Measurements from ENCODE around the gene GIGYF2.

Gene GIGYF2

GRCh38 chr2:232884549-232885263 is 187.6 kb downstream of the GIGYF2 start:
- no peak for DNase-seq

DNA sequence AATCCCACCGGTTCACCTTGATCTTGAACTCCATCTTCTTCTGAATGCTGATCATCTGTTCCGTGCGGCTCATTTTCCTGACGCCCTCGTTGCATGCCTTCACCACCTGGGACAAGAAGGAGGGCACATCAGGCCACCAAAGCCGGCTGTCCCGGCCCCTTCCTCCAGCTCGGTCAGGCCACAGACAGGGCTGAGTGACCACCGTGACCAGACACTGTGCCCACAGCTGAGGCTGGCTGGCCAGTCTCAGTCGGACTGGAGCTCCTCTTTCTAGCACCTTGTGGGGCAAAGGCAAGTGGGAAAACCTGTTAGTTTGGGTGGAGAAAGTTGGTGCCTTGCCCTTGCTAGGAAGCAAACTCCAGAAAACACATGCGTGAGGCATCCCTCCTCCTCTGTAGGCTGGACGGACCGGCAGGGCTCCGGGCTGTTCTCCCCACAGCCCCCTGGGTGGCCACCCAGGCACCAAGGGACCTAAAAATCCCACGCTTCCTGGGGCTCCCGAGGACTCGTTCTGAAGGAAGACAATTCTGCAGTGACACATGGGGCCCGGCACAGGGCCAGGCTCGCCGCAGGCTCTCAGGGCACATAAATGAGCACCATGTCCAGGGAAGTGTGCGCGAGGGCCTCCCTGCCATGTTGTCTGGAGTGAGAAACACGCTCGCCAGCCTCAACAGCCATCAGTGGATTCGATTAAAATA is 188.3 kb downstream of the GIGYF2 start:
- no peak for DNase-seq

- DNase-seq, result no peak
Observed at GRCh38 chr2:232886176-232886575, 189.0 kb downstream of the GIGYF2 start.

GRCh38 chr2:232886632-232887031 is 189.5 kb downstream of the GIGYF2 start:
- no peak for DNase-seq

GRCh38 chr2:232887171-232887850 is 190.2 kb downstream of the GIGYF2 start:
- DNase-seq, result no peak

GRCh38 chr2:232888099-232888836 is 191.1 kb downstream of the GIGYF2 start:
- DNase-seq, result no peak

DNA sequence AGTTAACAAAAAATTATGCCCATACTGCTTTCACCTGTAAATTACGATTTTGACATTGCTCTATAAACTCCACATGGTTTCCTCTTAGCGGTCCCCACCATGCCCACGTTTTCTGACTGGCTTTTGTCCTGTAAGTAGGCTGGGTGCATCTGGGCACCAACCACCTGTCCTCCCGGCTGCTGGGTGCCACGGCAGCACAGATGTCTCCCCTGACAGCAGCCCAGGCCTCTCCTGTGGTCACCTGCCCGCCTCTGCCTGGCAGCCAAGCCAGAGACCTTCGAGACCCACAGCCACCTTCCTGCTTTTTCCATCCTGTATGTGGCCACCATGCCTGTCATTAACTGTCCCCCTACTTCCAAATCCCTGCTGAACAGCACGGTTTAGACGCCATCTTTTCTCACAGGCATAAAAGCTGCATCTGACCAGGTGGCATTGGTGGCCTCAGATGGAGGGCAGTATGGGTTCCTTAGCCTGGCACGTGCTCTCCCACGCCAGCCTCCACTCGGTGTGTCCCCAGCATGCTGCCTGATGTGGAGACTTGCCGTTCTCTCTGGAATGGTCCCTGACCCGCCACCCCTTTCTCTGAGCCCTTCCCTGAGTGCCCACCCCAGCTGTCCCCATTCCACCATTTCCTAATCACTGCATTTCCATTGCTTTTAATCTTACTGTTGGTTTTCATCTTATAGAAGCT is 191.9 kb downstream of the GIGYF2 start:
- DNase-seq, result no peak

- DNase-seq, result no peak
Observed at GRCh38 chr2:232889876-232890401, 192.8 kb downstream of the GIGYF2 start.

DNA sequence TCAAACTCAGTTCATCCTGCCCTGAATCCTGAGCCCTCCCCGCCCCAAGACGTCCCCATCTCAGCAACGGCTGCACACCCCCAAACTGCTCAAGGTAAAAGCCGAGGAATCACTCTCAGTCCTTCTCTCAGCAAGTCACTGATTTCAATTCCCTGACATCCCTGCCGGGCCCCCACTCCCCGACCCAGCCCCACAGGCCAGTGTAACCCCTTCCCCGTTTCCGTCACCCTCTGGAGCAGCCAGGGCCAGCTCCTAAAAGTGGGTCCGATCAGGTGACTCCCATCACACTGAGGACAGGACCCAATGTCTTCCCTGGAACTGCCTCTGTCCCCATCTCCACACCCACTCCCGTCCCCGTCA is 193.4 kb downstream of the GIGYF2 start:
- DNase-seq, result no peak

GRCh38 chr2:232890896-232891601 is 193.9 kb downstream of the GIGYF2 start:
- DNase-seq, result no peak

DNA sequence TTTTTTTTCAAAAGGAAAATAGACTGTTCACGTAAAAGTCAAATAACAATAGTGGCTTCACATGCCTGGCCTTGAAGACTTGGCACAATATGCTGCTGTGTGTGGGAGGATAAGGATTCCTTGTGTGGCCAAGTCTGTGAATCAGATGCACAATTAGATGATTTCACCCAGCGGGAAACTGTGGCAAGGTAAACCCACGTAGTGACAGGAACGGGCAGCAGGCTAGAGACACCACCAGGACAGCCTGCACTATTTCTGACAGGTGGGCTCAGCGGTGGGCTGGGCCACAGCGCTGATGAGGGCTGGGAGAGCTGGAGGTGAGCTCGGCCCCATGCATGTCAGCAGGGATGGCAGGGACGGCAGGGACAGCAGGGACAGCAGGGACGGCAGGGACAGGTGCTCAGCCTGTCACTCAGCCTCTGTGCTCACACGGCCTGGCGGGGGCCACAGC is 194.5 kb downstream of the GIGYF2 start:
- DNase-seq, result no peak

- DNase-seq, result no peak
Observed at GRCh38 chr2:232892221-232892620, 195.1 kb downstream of the GIGYF2 start.

GRCh38 chr2:232892843-232893242 is 195.7 kb downstream of the GIGYF2 start:
- no peak for DNase-seq

GRCh38 chr2:232893834-232894233 is 196.7 kb downstream of the GIGYF2 start:
- no peak for DNase-seq

- no peak for DNase-seq
Observed at GRCh38 chr2:232894251-232894650, 197.1 kb downstream of the GIGYF2 start.

DNA sequence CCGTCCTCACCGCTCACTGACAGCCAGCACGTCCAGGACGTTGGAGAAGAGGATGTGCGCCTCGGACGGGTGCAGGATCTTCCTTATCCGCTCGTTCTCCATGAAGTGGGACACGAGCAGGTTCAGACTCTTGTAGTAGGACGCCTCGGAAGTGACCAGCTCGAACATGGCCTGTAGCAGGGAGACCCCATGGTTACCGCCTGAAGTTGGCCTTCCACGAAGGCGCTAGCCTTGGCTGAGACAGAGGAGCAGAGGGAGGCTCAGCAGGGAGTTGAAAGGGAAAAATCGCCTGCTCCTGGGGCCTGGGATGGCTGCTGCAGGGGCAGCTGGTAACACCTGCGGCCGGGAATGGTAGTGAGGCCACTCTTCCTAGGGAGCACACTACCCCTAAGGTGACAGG is 197.6 kb downstream of the GIGYF2 start:
- DNase-seq, result no peak

- no peak for DNase-seq
Observed at GRCh38 chr2:232896111-232896510, 199.0 kb downstream of the GIGYF2 start.

GRCh38 chr2:232896720-232897597 is 199.8 kb downstream of the GIGYF2 start:
- DNase-seq, result no peak

- no peak for DNase-seq
Observed at GRCh38 chr2:232897598-232898408, 200.7 kb downstream of the GIGYF2 start.

Data from cortex of kidney (tissue), 1 donor.